Stimulated activated CD4-positive, alpha-beta T cell treated with anti-CD3 and anti-CD28 coated beads, Interleukin-1b, Interleukin-23, amount 100 ng/mL, for 48 hours (primary cell): Measurements from ENCODE around the gene SRMS.

Experiments
- DNase-seq: peaks from one replicate; pipeline ENCODE4 v3.0.0-alpha.2; 2020

SRMS gene

DNA sequence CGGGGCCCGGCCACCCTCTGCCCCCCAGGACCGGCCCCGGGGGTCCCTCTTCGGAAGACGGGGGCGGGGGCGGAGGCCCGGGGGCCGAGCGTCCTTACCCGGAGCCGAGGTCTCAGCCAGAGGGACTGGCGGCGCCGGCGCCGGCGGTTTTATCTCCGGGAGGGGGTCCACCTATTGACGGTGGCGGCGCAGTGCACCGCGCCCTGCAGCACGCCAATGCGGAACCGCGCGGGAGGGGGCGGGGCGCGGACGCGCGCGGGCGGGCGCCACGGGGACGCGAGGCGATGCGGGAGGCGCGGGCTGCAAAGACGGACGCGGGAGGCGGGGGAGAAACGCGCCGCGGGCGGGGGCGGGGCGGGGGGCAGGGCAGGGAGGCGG, 48.6 kb downstream of the SRMS start, which contains the start of gene EEF1A2:
EEF1A2 (minus strand) TSS at position 124 of the 378 bp plus-strand sequence. CDS start 1,320 bp downstream, outside the sequence.
- no peak for DNase-seq

DNA sequence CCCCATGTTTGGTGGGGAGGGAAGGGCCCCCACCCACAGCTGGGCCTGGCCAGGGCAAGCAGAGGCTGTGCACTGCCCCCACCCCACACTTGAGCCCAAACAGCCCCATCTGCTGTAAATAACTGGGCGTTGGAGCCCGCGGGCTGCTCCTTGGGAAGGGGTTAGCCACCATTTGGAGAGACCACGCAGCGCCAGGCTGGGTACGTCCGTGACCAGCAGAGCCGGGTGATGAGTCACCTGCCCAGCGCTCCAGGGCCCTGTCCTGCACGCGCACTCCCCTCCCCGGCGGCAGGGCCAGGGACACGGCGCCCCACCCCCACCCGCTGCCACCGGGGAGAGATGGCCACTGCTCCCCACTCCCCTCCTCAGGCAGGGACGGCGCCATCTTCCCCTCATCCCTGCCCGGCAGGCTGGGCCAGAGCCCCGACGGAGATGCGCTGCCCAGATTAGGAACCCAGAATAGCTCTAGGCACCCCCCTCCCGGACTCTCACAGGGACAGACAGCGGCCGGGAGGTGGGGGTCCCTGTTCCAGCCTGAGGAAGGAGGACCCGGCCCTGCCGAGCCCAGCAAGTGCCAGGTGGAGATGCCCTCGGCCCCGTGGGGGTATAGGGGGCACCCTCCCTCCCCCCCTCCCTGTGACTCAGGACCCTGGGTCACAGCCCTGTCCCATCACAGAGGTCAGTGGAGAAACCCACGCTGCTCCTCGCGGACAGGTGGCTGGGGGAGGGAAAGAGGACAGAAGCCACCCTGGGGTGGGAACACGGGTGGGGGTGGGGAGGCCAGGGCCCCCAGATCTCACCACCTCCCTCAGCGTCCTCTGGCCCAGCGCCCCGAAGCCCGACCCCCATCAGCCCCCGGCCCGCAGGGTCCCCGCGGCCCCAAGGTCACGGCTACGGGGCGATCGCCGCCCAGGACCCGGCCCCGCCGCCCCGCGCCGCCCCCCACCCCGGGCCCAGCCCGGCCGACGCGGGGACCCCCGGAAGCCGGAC, 49.3 kb downstream of the SRMS start:
- DNase-seq = no peak

DNA sequence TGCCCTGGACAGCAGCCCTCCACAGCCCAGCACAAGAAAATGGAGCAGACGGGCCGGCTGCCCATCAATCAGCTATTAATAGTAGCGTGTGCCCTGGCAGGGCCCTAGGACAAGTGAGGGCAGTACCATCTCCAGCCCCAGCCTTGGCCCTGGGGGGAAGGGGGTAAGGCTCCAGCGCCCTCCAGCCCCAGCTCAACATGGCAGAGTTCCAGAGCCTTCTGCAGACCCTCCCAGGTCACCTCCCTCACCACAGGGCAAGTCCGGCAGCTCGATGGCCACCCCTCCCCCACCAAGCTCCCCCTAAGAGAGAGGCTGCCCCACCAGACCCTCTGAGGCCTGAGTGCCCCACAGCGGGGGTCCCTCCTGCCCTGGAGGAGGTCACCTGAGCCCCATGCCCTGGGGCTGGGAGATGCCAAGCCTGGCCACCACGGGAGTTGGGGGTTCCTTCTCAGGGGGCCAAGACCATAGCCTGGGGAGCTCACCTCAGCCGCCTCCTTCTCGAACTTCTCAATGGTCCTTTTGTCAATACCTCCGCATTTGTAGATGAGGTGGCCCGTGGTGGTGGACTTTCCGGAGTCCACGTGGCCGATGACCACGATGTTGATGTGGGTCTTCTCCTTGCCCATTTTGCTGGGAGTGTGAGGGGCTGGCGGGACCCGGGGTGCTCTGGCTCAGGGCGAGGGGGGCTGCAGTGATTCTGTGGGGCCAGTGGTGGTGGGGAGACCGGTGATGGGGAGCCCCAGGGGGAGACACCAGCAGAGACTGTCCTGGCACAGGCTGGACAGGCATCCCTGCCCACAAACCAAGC, 50.2 kb downstream of the SRMS start:
- DNase-seq = no peak

DNA sequence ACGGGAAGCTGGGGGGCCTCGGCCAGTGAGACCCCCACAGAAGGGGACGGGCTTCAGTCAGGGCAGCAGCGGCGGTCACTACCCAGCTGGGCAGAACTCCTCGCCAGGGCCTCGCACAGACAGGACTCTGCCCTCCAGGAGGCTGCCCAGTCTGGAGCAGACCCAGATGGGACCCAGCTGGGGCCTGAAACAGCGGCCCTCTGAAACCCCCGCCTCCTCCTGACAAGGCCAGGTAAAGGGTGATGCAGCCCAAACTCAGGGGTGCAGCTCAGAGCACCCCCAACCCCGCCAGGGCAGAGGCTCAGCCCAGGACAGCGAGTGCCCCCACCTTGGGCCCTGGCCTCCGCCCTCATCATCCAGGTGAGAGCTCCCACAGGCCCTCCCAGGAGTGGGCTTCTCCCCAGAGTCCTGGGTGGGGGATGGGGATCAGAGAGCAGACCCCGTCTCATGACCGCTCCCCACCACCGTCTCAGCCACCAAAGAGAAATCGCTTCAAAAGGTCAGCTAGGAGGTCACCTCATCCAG, 50.9 kb downstream of the SRMS start:
- DNase-seq = no peak

DNA sequence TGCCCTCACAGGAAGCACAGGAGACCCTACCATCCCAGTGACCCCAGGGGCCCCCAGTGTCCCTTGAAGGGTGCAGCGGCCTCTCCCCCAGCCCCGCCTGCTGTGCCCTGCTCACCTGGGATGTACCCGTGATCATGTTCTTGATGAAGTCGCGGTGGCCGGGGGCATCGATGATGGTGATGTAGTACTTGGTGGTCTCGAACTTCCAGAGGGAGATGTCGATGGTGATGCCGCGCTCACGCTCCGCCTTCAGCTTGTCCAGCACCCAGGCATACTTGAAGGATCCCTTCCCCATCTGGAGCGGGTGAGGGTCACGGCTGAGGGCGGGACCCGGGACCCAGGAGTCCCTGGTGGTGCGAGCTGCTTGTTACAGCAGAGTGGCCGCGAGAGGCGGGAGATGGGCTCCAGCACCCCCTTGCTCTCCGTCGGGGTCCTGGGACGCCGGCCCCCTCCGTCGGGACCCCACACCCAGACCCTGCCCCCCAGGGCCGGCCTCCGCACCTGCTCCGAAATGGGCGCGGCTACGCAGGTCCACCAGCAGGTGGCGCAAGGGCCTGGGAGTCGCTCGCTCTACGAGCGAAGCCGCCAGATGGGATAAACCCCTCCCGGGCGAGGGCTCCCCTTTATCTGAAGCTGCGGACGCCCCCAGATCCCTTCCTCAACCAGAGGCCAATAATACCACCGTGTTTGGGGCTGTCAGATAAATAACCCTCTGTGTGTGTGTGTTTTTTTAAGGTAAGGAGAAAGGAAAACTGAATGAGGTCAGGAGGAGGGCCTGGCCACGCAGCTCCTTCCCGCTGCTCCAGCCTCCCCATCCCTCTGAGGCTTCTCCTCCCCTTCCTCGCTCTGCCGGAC, 51.6 kb downstream of the SRMS start:
- DNase-seq = peak; percentile 64

DNA sequence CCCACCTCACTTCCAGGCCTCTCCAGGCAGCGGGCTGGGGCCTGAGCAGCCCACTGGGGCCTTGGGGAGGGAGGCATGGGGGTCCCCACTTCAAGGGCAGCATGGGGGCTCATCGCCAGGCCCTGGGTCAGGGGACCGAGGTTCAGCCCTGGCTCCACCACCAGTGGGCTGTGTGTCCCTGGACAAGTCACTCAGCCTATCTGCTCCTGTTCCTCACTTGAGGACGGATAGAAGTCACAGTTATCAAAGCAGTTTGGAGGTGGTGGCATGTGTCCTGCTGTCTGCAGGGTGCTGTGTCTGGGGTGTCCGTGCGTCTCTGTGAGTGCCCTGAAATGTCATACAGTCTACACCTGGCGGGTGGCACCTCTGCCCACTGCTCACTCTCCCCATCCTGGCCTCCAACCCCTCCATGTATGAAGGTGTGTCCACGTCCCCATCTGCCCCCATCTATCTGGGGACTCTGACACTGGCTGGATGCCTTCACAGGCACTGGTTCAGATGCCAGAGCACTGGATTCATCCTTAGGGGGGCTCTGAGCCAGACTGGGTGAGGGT, 52.3 kb downstream of the SRMS start:
- no peak for DNase-seq

DNA sequence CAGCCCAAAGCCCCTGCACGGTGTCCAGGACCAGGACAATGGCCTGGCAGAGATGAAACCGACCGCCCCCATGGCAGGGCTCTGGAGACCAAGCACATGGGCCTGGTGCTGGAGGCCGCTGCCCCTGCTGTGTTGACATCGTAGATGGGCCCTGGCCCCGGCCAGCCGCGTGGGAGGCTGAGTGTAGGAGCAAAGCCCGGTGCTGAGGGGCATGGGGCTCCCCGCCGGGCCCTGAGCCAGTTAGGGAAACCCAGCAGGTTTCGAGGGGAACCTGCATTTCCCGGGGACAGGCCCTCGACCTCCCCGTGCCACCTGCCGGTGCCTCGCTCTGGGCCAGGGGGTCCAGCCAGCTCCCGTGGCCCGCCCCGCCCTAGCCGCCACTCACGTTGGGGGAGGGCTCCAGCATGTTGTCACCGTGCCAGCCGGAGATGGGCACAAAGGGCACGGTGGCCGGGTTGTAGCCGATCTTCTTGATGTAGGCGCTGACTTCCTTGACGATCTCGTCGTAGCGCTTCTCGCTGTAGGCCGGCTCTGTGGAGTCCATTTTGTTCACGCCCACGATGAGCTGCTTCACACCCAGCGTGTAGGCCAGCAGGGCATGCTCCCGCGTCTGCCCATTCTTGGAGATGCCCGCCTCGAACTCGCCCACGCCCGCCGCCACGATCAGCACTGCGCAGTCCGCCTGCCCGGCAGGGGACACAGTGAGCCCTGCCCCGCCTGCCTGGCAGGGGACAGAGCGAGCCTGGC, 53.0 kb downstream of the SRMS start:
- no peak for DNase-seq

DNA sequence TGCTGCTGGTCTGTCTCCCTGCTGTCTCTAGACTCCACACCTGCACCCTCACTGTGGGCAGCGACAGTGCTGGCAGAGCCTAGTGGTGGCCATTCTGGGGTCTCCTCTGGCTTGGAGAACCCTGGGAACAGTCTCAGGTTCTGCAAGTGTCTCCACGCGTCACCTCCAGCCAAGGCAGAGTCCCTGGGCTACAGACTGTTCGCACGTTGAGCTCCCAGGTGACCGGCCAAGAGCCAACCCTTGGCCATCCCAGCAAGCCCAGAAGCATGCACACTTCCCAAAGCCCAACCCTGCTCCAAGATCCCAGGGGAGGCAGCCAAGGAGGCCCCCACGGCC, 53.5 kb downstream of the SRMS start:
- DNase-seq = no peak

DNA sequence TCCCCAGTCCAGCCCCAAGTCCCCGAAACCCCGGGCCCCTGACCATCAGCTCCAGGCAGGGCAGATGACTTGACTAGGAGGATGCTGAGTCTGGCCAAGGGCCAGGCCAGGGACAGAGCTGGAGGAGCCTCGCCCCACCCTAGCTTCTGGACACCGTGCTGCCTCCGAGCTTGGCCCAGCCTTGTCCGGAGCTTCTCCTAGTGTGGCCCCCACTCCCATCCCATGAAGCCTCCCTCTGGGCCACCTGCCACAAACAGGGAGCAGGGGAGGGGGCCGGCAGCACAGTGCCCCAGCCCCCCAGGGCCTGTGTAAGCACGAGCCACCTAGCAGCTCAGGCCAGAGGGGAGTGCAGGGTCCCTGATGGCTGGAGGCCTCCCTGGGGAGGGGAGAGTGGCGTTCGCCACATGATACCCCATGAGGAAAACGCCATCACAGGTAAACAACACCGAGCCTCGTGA, 54.0 kb downstream of the SRMS start:
- no peak for DNase-seq

DNA sequence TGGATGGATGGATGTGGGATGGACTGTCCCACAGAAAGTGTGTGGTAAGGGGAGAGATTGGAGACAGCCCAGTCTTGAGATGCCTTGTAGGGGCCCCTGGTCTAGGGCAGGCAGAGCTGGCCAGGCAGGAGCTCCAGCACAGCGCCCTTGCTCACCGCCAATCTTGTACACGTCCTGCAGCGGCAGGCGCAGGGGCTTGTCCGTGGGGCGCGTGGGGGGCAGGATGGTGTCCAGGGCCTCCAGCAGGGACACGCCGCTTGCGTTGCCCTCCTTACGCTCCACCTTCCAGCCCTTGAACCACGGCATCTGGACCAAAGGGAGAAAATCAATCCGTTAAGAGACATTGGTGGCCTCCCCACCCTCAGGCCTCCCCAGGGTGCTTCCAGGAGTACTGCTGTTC, 54.6 kb downstream of the SRMS start:
- DNase-seq = no peak

DNA sequence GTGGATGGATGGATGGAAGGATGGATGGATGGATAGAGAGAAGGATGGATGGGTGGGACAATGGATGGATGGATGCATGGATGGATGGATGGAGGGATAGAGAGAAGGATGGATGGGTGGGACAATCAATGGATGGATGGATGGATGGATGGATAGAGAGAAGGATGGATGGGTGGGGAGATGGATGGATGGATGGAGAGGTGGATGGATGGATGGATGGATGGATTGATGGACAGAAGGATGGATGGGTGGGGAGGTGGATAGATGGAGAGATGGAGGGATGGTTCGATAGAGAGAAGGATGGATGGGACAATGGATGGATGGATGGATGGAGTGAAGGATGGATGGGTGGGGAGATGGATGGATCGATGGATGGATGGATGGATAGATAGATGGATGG, 55.0 kb downstream of the SRMS start:
- no peak for DNase-seq

DNA sequence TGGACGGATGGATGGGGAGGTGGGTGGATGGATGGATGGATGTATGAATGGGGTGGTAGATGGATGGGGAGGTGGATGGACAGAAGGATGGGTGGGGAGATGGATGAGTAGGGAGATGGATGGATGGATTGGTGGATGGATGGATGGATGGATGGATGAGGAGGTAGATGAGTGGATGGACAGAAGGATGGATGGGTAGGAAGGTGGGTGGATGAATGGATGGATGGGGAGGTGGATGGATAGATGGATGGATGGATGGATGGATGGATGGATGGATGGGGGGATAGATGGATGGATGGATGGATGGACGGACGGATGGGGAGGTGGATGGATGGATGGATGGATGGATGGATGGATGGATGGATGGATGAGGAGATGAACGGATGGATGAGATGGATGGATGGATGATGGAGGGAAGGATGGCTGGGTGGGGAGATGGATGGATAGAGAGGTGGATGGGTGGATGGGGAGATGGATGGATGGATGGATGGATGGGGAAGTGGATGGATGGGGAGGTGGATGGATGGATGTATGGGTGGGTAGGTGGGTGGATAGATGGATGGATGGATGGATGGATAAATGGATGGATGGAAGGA, 55.8 kb downstream of the SRMS start:
- no peak for DNase-seq

DNA sequence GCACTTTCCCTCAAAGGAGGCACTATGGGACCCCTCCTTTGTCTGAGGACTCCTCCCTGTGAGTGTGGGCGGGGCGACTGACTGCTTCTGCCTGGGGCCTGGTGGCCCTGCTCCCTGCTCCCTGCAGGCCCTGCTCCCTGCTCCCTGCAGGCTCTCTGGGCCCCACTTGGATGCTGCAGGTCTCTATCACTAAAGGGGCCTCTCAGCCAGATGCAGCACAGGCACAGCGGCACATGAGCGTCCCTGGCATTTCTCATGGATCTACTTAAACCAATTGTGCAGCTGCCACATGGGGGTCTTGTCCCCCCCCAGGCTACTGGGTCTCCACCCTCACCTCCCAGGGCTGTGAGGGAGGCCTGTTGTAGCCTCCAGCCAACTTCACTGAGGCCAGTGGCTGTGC, 56.5 kb downstream of the SRMS start:
- no peak for DNase-seq
